Activated T-cell treated with anti-CD3 and anti-CD28 coated beads for 24 hours (primary cell): ENCODE data around the gene DAB2IP.
"Not testable (repeated sequence)": the region's sequence is repeated elsewhere in the genome, so short reads cannot be mapped to it uniquely, and the experiment has no call there.

Experiments
- DNase-seq: peaks from one replicate; pipeline ENCODE4 v3.0.0-alpha.2; 2020; ENCODE audit warnings: low read depth

Gene DAB2IP

GRCh38 chr9:121794334-121794733 lies 142.9 kb downstream of the DAB2IP start:
- DNase-seq: not testable (repeated sequence)

GRCh38 chr9:121797081-121797480 lies 145.6 kb downstream of the DAB2IP start:
- DNase-seq: no peak

- no peak for DNase-seq
These were observed 147.5 kb downstream of the DAB2IP start for GRCh38 chr9:121798941-121799340.

DNA sequence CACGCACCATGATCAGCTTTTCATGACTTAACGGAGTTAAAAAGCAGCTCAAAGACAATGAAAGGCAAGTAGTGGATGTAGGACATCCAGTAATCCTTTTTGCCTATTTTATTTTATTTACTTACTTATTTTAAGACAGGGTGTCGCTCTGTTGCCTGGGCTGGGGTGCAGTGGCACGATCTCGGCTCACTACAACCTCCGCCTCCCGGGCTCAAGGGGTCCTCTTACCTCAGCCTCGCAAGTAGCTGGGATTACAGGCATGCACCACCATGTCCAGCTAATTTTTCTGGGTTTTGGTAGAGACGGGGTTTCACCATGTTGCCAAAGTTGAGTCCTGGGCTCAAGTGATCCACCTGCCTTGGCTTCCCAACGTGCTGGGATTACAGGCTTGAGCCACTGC lies 148.9 kb downstream of the DAB2IP start:
- DNase-seq: no peak

GRCh38 chr9:121801579-121801978 lies 150.1 kb downstream of the DAB2IP start:
- DNase-seq: no peak

- no peak for DNase-seq
These were observed 151.3 kb downstream of the DAB2IP start for GRCh38 chr9:121802753-121803152.

GRCh38 chr9:121807069-121807822 lies 155.8 kb downstream of the DAB2IP start:
- DNase-seq: no peak

DNA sequence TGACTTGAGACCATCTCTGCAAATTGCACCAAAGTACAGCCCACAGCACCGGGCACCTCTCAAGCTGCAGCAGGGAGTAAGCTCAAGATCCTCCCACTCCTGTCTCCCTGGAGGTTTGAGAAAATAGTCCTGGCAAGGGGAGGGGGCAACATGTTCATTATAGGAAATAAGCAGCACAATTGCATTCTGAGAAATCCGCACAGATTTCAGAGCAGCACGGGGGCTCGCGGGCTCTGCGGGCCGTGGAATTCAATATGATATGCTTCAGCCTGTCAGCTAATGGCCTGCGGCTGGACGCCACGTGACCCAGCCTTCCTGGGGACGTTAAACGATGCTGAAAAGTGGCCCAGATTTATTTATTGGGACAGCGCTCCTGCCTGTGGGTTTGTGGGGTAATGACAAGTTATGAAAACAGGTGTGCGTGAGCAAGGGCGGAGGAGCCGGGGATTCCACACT lies 156.4 kb downstream of the DAB2IP start:
- no peak for DNase-seq

DNA sequence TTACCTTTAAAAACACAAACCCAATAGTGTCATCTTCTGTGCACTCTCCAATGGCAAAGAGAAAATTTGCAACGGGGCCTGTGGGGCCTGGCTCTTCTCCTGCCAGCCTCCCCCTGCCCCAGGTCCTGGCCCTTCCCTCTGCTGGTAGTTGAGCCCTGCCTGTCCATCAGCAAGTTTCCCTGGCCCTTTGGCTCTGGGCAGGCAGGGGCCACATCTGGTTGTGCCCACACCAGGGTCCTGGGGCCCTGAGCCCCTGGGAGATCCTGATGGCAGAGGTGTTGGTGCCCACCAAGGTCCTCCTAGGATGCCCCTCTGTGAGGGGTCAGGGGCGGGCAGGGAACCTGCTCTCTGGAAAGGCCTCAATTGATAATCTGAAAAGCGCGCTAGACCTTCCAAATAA lies 157.3 kb downstream of the DAB2IP start:
- DNase-seq: no peak

DNA sequence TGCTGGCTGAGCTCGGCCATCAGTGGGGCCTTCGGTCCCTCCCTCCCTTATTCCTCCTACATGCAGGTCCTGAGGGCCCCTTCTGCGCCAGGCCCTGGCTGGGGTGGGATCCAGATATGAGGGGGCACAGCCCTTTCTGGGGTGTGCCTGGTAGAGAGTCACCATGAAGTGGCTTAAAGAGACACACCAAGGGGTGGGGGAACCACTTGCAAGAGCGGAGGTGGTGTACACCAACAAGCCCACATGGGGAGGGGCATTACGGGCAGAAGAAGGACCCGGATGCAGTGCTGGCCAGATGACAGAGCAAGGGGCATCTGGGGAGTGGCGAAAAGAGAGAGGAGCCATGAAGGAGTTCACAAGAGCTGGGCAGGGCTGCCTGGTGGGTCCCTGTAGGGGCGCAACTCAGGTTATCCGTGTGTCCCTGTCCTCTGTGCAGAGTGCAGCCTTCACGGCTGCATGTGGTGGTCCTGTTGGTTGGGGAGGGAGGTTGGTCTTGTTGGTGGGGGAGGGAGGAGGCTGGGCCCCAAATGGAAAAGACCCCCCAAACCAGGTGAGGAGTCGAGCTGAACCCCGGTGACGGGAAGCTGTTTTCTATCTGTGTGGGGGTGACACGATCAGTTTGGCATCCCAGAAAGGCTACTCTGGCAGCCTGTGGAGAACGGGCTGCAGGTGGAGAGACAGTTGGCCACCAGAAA lies 158.1 kb downstream of the DAB2IP start:
- DNase-seq: no peak

DNA sequence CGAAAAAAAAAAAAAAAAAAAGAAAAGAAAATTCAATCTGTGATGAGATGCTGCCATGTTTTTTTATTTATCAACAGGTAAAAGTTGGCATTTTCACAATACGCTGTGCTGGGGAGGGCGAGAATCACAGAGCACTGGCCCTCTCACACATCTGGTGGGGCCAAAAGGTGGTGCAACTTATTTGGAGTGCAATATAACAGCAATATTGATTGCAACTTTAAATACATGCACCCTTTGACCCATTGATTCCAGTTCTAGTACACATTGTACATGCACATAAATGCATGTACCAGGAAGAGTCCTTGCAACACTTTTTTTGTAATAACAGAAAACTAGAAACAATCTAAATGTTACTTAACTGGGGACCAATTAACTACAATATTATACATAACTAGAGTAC lies 159.1 kb downstream of the DAB2IP start:
- DNase-seq: no peak

- DNase-seq: no peak
These were observed 159.7 kb downstream of the DAB2IP start for GRCh38 chr9:121811140-121811539.

- no peak for DNase-seq
These were observed 160.3 kb downstream of the DAB2IP start for GRCh38 chr9:121811751-121812150.

GRCh38 chr9:121812159-121812735 lies 160.8 kb downstream of the DAB2IP start:
- no peak for DNase-seq

DNA sequence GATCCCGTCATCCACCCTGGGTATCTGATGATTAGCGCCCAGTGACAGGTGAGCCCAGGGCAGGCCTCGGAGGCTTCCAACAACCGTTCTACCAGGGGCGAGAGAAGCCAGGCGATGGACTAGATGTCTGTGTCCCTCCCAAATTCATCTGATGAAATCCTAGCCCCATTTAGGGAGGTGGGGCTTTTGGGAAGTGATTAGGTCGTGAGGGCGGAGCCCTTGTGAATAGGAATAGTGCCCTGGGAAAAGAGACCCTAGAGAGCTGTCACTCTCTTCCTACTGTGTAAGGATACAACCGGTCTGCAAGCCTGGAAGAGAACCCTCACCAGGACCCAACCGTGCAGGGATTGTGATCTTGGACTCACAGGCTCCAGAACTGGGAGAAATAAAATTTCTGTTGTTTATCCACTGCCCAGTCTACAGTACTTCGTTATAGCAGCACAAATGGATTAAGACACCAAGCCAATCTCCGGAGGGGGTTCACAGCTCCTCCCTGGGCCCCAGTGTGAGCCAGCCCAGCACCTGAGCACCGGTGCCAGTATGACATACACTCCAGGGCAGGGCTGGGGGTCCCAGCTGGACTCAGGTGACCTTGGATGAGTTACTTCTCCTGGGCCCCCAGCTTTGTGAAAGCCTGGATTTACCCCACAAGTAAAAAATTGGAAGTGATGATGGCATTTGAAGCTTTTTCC lies 162.2 kb downstream of the DAB2IP start:
- DNase-seq: no peak

- no peak for DNase-seq
These were observed 163.2 kb downstream of the DAB2IP start for GRCh38 chr9:121814594-121814993.

GRCh38 chr9:121815084-121815483 lies 163.7 kb downstream of the DAB2IP start:
- DNase-seq: no peak

DNA sequence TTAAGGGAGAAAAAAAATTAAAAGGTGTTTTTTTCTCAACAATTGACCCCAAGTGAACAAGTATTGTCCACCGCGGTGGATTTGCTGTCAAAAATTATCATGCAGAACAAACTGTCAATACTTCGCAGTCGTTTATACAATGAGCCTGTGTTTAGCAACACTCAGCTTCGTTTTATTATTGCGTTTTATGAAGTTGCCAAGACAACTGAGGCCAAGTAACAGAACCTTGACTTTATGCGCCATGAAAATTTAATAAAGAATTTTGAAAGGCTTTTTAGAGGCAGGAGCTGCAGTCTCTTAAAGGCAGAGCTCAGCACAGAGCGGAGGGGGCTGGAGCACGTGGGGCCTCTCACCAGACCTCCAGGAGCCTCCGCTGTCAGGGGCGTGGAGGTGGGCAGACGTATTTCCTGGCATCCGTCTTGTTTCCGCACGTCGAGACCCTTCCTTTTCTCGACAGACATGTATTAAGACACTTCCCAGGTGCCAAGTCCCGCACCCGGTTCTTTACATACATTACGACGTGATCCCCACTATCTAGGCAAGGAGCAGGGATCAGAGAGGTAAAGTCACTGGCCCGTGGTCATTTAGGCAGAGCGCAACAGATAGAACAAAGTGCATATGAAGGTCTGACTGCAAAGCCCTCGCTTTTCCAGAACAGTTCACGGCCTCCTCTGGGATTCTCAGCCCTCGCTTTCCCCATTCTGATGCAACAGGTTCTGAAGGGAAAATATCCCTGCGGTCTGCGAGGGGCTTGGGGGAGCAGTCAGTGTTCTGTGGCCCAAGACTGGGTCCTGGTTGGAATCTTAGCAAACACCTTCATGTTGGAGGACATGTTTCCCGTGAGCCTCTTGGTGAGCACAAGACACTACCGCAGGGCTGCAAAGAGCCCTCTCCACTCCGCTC lies 164.4 kb downstream of the DAB2IP start:
- DNase-seq: no peak

DNA sequence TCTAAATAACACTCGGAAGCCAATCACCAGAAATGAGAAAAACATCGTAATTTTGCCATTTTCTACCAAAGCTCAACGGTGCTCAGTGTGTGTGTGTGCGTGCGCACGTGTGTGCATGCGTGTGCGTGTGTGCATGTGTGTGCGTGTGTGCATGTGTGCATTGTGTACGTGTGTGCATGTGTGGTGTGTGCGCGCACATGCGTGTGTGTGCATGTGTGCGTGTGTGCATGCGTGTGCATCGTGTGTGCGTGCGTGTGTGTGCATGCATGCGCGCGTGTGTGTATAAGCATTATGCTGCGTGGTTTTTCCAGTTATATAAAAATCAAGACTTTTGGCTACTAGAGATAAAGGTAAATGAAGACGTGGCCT lies 165.0 kb downstream of the DAB2IP start:
- no peak for DNase-seq

DNA sequence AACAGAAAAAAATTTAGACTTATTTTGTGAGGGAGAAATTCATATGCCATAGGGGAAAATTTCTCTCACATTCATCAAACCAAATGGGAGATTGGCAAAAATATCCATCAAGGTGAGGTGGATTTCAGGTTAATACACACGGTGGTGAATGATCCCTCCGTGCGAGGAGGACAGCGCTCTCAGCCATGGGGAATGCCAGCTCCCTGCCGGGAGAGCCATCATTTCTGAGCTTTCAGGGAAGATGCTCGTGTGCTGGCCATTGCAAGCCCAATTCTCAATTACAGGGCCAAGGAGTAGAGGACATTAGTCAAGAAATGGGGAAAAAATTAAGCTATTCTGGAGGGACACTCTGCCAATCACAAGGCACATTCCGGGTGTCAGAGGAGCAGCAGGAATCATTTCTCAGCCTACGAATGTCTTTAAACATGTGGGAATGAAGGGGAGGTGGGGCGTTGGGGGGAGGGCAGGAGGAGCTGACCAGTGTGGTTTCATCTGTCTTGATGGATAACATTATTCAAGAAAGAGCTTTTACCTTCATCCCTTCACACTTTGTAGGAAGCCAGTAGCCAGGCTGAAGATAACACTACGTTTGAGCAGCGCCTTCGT lies 165.5 kb downstream of the DAB2IP start:
- DNase-seq: no peak

- DNase-seq: no peak
These were observed 166.0 kb downstream of the DAB2IP start for GRCh38 chr9:121817476-121817875.
